GM19372 (cell line): ENCODE results near the gene ARIH2.

Experiments
- ATAC-seq: cut with Tn5 transposase; IDR thresholded peaks from one replicate; pipeline ENCODE4 v1.9.1; 2021; ENCODE audit warnings: mild to moderate bottlenecking, low read depth, moderate library complexity; ENCODE audit not compliant: unreplicated experiment

Gene ARIH2

GRCh38 chr3:49030321-49030720 lies 111.7 kb downstream of the ARIH2 start:
- no peak for ATAC-seq

- ATAC-seq: no peak
These were observed 114.1 kb downstream of the ARIH2 start for GRCh38 chr3:49032646-49033304.

GRCh38 chr3:49034650-49035049 lies 116.0 kb downstream of the ARIH2 start:
- ATAC-seq: no peak

- ATAC-seq: no peak
These were observed 116.6 kb downstream of the ARIH2 start for GRCh38 chr3:49035281-49035680.
